ENCODE data around the gene ADCY1. TPM values are rescaled to one million over a fixed set of nuclear protein-coding genes. Genes with fewer than 3 reads are reported as not detected.

ADCY1 gene
- total RNA-seq, 4 donors from 2014 or later = under 0.01 to 4.3 (median 4.1) TPM; not detected in 1

Small RNA genes lying within 50 kb of the gene (small RNA-seq; reads per million reads assigned to genes)
- gene AC073325.2 = not detected

All from uterus (tissue), 4 donors.